ENCODE data around the gene MPV17.
"Not testable (repeated sequence)": the region's sequence is repeated elsewhere in the genome, so short reads cannot be mapped to it uniquely, and the experiment has no call there.

Gene MPV17

DNA sequence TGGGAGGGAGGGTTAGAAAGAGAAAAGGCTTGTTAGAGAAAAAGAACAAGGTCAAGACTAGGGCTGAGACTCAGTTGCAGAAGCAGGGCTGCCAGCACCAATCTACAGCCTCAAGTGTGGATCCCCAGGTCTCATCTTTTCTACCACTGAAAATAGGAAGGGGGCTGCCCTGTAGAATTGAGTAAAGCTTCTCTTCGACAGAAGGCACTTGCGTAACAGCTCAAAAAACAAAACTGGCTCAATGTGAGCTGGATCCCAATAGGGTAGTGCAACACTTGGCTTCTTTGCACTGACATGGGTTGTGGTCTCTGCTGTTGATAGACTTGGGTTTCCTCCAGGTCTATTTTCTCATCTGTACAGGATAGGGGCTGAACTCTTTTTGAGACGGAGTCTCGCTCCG is 1.8 kb upstream of the MPV17 start:
- Histone ChIP-seq H3K27ac (no peak overlapping the region), H3K4me3 (no peak overlapping the region)

DNA sequence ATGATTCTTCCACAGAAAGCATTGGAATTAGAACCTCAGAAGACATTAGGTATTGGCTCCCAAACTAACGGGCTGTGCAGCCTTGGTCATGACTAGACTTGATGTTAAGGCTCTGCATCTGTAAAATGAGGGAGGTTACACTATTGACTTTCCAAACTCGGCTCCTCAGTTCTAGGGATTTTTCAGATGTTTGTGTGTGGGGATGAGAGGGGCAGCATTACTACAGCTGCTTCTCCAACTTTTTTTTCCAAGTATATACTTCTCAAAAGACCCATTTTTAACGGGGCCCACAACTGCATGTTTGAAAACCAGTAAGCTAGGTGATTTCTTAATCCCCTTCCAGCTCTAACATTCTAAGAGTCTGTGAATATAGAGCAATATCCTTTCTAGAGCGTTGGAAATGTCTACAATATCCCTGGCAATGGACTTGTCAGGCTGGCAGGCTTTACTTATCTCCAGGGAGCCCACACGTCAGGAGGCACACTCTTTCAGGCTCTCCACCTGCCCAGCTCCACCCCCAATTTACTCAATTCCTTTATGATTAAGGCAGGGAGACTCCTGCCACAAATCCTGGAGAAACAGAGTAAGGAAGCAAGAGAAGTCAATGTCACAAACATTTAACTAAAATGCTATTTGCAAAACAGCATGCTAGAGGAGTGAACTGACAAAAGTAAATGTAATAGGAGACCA is 844 bp upstream of the MPV17 start:
- Histone ChIP-seq H3K4me3 (peak overlapping the region; percentile 56 to 85 (median 69)), H3K27ac (peak overlapping the region in 20 of 21 experiments; percentile 71 to 98 (median 94))

DNA sequence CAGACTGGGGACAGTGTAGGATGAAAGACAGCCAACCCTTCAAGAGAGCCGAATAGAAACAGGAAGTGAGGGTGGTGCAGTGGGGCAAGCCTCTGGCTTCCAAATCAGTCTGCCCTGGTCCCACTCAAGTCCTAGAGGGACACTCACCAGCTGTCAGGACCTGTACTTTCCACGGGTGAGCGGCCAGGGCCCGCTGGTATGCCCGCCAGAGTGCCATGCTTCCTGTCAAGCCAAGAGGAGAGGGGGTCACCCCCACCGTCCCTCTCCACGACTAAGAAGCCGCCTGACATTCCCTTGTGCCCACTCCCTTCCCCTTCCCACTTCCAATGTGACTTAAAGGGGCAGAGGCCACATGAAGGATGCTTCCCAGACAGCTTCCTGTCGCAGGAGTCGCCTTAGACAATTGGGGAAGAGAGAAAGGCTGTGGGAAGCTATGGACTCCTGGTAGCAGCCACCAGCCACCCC is 564 bp downstream of the MPV17 start:
- H3K4me3 ChIP-seq = peak overlapping the region; percentile 56 to 85 (median 69)

DNA sequence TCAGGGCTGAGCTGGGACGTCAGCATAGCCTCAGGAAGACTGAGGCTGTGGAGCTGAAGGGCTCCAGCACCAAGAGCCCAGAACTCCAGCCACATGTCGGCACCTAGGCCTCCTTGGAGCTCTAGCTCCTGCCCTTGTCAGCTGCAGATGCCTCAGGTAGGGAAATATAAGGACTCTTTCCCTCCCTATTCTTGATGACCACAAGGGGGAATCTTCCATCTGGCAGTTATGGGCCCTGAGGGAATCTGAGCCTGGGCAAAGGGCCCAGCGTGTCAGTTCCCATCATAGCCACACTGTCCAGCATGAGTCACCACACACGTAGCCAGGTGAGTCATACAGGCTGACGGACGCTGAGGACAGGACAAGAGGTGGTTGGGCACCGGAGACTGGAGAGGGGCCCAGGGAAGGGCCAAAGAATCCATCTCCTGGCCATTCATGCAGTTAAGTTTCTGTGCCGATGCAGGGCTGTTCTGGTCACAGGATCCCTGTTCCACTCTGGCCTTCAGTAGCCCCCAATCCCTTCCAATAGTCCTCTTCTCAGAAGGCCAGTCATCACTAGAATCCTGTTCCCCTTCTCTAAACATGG is 1.8 kb downstream of the MPV17 start:
- H3K4me3 ChIP-seq = no peak overlapping the region

More for the DNA sequence above, 564 bp downstream of the MPV17 start:
- peak overlapping the region; percentile 59 to 98 (median 94) for H3K27ac ChIP-seq

DNA sequence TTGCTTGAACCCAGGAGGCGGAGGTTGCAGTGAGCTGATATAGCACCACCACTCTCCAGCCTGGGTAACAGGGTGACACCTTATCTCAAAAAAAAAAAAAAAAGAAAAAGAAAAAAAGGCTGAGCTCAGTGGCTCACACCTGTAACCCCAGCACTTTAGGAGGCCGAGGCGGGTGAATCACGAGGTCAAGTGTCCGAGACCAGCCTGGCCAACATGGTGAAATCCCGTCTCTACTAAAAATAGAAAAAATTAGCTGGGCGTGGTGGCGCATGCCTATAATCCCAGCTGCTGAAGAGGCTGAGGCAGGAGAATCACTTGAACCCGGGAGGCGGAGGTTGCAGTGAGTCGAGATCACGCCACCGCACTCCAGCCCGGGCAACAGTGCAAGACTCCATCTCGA is 3.1 kb downstream of the MPV17 start:
- not testable (repeated sequence) for H3K27ac ChIP-seq

More for the DNA sequence above, 1.8 kb downstream of the MPV17 start:
- peak overlapping the region in 2 of 21 experiments; percentile 21 to 60 for H3K27ac ChIP-seq

DNA sequence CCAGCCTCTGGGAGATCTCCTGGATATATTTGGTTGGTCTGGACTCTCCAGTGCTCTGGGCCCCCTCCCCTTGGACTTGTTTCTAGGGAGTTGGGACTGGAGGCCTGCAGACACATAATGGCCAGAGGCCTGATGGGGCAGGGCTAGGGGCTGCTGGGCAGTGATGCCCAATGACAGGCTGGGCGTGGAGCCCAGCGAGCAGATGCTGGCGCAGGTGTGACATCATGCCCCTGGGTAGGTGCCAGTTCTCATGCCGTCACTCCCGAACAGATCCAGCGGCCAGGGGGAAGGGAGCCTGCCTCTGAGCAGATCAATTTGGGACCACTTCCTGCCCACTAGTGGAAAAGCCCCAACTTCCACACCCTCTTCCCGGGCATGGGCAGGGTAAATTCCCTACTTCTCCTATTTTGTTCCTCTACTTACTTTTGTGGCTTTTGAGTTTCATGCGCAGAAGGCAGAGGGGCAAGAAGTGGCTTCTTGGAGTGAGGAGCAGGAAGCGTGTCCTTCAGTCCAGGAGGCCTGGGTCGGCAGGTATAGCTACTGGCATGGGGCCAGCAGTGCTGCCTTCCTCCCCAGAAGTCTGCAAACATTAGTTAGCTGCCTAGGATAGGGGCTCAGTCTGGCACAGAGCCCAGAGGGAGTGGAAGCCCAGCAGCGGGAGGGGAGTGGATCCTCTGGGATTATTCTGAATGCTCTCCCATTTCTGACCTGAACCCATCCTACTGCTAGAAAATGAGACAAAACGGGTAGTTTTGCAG is 6.1 kb downstream of the MPV17 start:
- Histone ChIP-seq H3K27ac (no peak overlapping the region), H3K4me3 (no peak overlapping the region)

More for the DNA sequence above, 3.1 kb downstream of the MPV17 start:
- H3K4me3 ChIP-seq = not testable (repeated sequence)

DNA sequence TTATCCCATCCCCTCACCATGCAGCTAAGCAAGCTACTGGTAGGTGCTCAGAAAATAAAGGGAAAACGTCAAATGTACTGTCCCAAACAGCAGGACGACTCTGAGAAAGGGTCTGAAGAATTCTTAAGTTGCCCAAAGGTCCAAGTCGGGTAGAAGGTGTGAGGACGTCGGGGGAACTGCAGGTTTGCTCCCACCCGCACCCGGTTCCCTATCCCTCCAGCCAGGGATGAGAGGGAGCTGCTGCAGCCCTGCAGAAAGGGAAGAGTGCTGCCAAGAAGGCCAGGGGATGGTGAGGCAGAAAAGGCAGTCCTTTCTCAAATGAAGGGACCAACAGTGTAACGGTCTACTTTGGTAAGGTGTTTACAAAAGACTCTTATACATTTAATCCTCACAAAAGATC is 7.8 kb downstream of the MPV17 start:
- no peak overlapping the region for H3K4me3 ChIP-seq
- H3K27ac ChIP-seq = no peak overlapping the region

DNA sequence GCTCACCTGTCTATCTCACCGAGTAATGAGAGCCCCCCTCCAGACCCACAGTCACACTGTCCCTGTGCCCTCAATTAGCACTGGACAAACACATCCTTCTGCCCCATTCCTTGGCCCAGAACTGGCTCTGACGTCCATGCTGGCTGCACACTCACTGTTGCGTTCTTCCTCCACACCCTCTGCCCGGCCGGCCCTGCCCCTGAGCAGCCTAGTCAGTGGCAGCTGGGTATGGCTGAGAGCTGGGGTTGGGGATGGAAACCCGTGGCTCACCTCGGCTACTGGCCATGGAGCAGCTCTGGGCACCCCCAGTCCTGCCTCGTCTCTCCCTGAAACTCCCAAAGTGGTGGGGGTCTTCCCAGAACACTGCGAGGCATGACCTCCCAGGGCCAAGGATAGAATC is 8.2 kb downstream of the MPV17 start:
- no peak overlapping the region for H3K27ac ChIP-seq

DNA sequence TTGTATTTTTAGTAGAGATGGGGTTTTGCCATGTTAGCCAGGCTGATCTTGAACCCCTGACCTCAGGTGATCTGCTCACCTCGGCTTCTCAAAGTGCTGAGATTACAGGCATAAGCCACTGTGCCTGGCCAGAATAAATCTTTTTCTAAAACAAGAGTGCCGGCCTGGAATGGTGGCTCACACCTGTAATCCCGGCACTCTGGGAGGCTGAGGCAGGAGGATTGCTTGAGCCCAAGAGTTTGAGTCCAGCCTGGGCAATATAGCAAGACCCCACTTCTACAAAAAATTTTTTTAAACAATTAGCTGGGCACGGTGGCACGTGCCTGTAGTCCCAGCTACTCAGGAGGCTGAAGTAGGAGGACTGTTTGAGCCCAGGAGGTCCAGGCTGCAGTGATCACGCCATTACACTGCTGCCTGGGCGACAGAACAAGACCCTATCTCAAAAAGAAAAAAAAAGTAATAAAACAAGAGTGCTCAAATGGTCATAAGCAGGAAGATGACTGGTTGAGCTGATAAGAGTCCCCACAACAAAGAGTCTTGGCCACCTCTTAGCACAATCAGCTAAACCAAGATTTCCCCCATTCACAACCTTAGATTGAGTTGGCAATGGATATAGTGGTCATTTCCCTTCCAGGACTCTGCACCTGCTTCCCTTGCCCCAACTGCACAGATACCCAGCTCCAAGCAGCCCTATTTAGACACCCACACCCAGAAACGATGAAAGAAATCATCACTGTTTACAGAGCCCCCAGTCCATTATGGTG is 8.8 kb downstream of the MPV17 start:
- Histone ChIP-seq H3K4me3 (no peak overlapping the region), H3K27ac (no peak overlapping the region)

More for the DNA sequence above, 8.2 kb downstream of the MPV17 start:
- H3K4me3 ChIP-seq = no peak overlapping the region

DNA sequence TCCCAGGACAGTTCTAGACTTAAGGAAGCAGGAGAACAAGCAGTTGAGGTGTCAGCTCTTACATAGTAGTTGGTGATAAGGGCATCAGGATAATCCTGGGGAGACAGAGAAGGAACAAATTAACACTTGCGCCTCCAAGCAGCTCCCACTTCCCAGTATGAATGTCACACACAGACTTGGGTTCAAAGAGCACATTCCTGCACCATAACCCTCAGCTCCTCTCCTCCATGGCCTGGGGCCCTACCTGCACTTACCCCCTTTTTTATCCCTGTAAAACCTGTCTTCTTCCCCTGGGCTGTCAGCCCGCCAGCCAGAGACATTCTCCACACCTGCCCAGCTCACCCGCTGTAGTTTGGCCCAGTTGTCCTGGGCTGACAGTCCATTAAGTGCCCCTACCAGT is 10.7 kb downstream of the MPV17 start:
- Histone ChIP-seq H3K4me3 (no peak overlapping the region), H3K27ac (no peak overlapping the region)

DNA sequence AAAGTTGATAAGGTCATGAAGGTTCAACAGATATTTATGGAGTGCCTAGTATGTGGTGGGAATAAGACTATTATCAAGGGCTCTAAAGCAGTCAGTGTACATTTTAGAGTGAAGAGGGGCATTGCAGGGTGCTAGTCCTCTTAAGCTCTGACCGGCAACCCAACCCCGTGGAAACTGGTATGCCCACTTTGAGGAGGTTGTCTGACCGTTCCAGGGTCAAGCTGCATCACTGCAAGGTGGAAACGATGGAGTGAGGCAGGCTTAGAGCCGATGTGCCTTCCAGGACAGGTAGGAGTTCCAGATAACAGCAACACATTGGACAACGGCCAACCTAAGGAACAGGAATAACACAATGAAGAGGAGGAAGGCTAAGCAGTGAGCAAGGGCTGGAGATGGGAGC is 13.2 kb downstream of the MPV17 start:
- H3K4me3 ChIP-seq = no peak overlapping the region

DNA sequence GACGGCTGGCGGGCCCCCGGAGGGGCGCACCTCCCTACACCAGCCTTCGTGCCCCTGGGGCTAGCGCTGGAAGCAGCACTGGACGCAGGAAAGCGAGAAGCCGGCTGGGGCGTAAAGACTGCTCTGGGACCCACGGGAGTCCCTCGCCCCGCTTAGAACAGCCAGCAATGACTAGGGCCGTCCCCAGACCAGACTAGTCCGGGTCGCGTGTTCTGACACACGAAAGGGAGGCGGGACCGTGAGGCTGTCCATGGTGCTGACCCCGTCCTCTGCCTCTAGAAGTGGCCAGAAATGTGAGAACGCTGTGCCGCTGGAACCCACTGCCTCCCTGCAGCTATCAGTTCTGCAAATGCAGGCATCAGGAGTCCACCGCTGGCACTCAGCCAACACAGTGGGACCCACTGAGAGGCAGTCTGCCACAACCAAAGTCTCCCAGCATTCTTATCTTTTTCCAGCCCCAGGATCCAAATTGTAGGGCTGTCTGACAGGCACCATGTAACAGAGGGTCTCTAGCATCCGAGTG is 14.5 kb downstream of the MPV17 start, which contains the start of gene UCN:
Gene UCN, minus strand, starts transcription at position 87 of the 523 bp plus-strand sequence. CDS start 550 bp downstream, outside the sequence.
- H3K27ac ChIP-seq = no peak within 1 kb of the TSS
- no peak within 1 kb of the TSS for H3K4me3 ChIP-seq

More for the DNA sequence above, 13.2 kb downstream of the MPV17 start:
- no peak overlapping the region for H3K27ac ChIP-seq

DNA sequence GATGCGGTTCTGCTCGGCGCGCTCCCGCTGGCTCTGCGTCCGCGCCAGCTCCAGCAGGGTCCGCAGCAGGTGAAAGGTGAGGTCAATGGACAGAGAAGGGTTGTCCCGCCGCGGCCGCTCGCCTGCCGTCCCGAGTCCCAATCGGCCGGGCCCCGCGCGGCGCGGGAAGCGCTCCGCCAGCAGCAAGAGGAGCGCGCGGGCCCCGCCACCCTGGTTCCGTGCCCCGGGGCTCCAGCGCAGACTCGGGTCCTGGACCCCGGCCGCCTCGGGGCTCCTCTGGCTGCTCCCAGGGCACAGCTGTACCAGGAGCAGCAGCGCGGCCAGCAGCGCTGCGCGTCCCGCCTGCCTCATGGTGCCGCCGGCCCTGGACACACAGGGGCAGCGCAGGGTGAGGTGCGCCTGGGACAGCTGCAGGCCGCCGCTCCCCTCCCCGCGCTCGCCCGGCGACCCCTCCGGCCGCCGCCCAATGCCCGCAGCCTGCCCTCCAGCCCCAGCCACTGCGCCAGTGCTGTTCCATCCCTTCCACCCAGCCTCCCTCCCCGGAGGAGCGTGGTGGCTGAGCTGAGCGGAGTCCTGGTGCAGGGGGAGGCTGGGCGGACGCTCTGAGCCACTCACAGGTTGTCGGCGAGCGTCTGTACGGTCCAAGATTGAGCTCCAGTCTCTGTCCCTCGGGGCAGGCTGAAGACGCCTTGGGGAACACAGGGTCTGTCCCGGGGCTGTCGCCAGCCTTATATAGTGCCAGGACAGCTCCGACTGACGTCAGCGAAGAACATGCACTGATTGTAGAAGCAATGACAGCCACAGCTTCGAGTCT is 15.1 kb downstream of the MPV17 start:
- no peak overlapping the region for H3K27ac ChIP-seq
- no peak overlapping the region for H3K4me3 ChIP-seq

DNA sequence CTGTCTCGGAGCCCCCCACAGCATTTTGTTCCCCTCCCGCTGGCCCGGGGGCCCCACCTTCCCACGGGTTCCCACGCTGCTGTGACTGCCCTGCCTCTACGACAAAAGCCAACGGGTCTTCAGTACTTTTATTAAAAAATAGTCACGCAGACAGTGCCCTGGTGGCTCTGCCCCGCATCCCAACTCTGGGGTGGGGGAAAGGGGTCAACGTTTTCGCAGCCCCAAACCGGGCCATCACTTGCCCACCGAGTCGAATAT is 15.7 kb downstream of the MPV17 start:
- peak overlapping the region in 1 of 7 experiments; percentile 2 for H3K4me3 ChIP-seq

DNA sequence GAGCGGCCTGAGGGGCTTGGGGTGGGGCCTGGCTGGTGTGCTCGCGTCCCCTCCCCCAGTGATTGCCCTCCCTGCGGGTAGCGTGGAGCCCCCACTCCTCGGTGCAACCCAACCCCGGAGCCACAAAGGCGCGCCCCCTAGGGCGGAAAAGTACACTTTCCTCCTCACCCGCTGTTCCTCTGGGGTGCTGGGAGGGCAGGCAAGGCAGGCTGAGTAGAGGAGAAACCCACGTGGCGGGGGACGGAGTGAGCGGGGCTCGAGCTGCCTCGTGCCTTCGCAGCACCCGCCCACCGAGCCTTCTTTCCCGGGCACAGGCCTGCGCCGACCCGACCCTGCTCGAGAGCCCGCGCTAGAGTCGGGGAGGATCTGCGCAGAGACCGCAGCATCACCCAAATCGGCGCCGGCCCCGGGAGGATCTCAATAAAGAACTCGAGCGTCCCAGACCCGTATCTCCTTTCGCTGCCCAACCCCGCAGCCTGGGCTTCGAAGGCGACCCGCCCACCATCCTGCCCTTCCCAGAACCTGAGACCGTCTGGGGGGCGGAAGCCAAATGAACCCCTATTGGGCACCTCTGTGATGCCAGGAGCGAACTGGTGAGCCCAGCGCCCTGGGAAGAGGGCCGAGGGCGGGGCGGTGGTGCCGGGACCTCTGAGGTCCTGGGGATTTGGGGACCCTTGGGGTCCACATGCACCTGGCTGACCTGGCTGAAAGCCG is 16.2 kb downstream of the MPV17 start:
- Histone ChIP-seq H3K4me3 (peak overlapping the region in 2 of 7 experiments; percentile 2 to 19), H3K27ac (no peak overlapping the region)

More for the DNA sequence above, 15.7 kb downstream of the MPV17 start:
- H3K27ac ChIP-seq = no peak overlapping the region

DNA sequence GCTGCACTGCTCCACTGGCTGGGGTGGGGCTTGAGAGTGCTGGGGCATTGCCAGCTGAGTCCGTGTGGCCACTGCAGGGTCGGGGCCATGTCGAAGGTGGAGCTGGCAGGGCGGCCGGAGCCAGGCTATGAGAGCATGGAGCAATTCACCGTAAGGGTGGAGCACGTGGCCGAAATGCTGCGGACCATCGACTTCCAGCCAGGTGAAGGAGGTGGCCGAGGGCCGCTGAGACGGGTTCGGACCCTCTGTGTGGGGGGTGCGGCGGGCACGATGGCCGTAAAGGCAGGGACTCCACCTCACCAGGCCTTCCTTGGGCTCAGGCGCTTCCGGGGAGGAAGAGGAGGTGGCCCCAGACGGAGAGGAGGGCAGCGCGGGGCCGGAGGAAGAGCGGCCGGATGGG is 16.8 kb downstream of the MPV17 start:
- Histone ChIP-seq H3K27ac (no peak overlapping the region), H3K4me3 (no peak overlapping the region)

DNA sequence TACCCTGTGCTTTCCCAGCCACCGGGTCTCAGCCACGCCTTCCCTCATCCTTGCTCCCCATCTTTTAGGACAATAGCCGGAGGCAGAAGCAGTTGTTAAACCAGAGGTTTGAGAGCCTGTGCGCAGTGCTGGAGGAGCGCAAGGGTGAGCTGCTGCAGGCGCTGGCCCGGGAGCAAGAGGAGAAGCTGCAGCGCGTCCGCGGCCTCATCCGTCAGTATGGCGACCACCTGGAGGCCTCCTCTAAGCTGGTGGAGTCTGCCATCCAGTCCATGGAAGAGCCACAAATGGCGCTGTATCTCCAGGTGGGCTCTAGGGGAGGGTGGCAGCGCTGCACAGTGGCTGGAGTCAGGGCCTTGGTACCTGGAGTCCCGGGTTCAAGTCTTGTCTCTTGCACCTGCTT is 17.4 kb downstream of the MPV17 start:
- Histone ChIP-seq H3K4me3 (no peak overlapping the region), H3K27ac (no peak overlapping the region)

DNA sequence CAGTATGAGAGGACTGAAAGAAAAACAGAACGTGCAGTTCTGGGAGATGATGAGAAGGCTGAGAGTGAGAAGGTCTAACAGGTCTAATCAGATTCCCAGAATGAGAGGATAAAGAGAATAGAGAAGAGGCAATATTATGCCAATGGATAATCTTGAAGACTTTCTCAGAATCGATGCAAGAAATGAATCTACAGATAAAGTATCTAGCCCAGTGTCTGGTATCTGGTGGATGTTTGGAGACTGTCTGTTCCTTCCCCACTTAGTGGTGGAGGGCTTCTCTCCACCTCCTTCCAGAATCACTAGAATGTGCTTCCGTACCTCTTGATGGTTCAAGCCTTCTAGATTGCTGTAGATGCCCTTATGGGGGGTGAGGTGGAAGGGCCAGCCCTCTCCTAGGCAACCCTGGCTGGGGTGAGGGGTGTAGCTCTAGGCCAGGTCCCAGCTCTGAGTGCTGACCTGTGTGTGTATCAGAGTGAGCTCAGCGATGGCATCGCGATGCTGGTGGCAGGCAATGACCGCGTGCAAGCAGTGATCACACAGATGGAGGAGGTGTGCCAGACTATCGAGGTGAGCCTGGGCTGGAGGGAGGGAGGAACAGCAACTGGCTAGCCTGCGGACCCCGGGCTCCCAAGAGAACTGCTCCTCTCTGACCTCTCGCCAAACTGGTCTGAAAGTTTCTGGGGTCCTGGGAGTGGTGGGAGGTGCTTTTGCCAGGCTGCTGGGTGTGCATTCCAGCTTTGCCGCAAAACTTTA is 18.2 kb downstream of the MPV17 start:
- H3K4me3 ChIP-seq = no peak overlapping the region
- H3K27ac ChIP-seq = no peak overlapping the region
